ENCODE data around the gene C1R. TPM values are rescaled to one million over a fixed set of nuclear protein-coding genes. Genes with fewer than 3 reads are reported as not detected.

C1R gene
- total and polyA plus RNA-seq, 2 of the 8 experiments (the other 6 are each of a cell fraction or from before 2014, with no cell fraction given) = 6.9 to 16.3 TPM

DNA sequence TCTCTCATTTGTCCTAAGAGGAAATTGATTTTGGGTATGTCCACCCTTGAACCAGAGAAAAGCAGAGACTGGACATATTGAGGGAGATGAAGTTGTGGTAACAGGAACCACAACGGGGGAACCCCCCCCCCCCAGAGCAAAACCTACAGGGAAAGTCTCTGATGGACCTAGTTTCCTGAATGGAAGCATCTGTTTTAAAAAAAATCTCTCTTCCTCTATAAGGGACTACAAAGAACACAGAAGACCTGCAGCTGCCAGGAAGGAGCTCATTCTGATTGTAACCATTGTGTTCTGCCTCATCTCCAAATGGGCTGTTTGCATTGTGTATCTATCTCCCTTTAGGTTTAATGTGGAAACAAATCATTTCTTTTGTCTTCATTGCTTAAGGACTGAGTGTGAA lies 18.3 kb downstream of the C1R start:
- Histone ChIP-seq H2AK5ac (ENCODE audit: low read depth, low read length) (no peak overlapping the region), H4K8ac (ENCODE audit: extremely low read depth, insufficient read depth, low read length) (no peak overlapping the region), H3K27ac (ENCODE audit: low read depth, low read length) (no peak overlapping the region), H3K4me1 (replicated peaks in 1 of 4; ENCODE audit: control insufficient read depth in 3 of 4, insufficient read depth in 4 of 4, low read length in 3 of 4) (no peaks in the 10 kb centered on the region), H3K9me3 (ENCODE audit: insufficient read depth in 2 of 2, low read depth in 1 of 2, low read length in 1 of 2) (no peaks in the 10 kb centered on the region), H2BK12ac (ENCODE audit: low read depth, low read length) (no peak overlapping the region), H3K4me3 (ENCODE audit: extremely low read depth in 1 of 4, insufficient read depth in 2 of 4, low read depth in 3 of 4, low read length in 4 of 4) (no peak overlapping the region), H4K20me1 (replicated peaks in 1 of 2; ENCODE audit: control insufficient read depth in 1 of 2, insufficient read depth in 2 of 2, low read length in 2 of 2) (no peaks in the 10 kb centered on the region), H3K18ac (ENCODE audit: extremely low read depth, low read length) (no peak overlapping the region), H3K56ac (replicated peaks; ENCODE audit: insufficient read length, low read depth, low read length) (no peak overlapping the region), H3K9ac (replicated peaks in 1 of 4; ENCODE audit: extremely low read depth in 1 of 4, low read depth in 3 of 4, low read length in 3 of 4) (no peak overlapping the region), H3K79me2 (ENCODE audit: control insufficient read depth in 1 of 2, insufficient read depth in 2 of 2, low read length in 2 of 2) (no peaks in the 10 kb centered on the region), H3K4ac (replicated peaks; ENCODE audit: insufficient read length, low read depth, low read length) (no peak overlapping the region), H3K14ac (ENCODE audit: insufficient read length) (no peak overlapping the region), H2BK15ac (ENCODE audit: low read length) (no peak overlapping the region), H4K91ac (replicated peaks; ENCODE audit: insufficient read length, low read length) (no peak overlapping the region), H2AFZ (ENCODE audit: low read length) (no peak overlapping the region), H2BK20ac (ENCODE audit: low read length) (no peak overlapping the region), H2BK5ac (ENCODE audit: low read depth, low read length) (no peak overlapping the region), H3K36me3 (ENCODE audit: control insufficient read depth in 2 of 4, insufficient read depth in 4 of 4, low read length in 3 of 4) (no peaks in the 10 kb centered on the region), H3K23ac (ENCODE audit: insufficient read length) (no peak overlapping the region), H2BK120ac (replicated peaks; ENCODE audit: low read depth, low read length) (no peak overlapping the region), H4K5ac (ENCODE audit: insufficient read length, low read depth, low read length) (no peak overlapping the region), H3K79me1 (ENCODE audit: low read depth, low read length) (no peaks in the 10 kb centered on the region), H3K4me2 (ENCODE audit: insufficient read depth in 1 of 2, low read depth in 2 of 2, low read length in 2 of 2) (no peak overlapping the region), H3K27me3 (replicated peaks in 1 of 4; ENCODE audit: control insufficient read depth in 3 of 4, extremely low read depth in 1 of 4, insufficient read depth in 3 of 4, low read length in 3 of 4) (no peaks in the 10 kb centered on the region), H3K23me2 (ENCODE audit: low read depth, low read length) (no peaks in the 10 kb centered on the region)
- no peak for FAIRE-seq
- 92% methylated on average over 1 of the region's 1 CpG; no CpG with 5 or more reads in 1 of the 2 experiments for WGBS, 2 experiments (ENCODE audit: extremely low coverage in 1 of 2, insufficient coverage in 1 of 2, insufficient read length in 1 of 2, insufficient replicate concordance in 2 of 2, low coverage in 1 of 2, low lambda C conversion rate in 2 of 2, missing lambda C conversion rate in 1 of 2)
- ChIA-PET POLR2A (ENCODE audit: partially characterized antibody) (interaction anchor here (1.0 to 1.3 kb wide), 2 partner anchors 14 to 139 kb away, joined by 3 to 4 read pairs; no protein-coding TSS in a partner anchor), CTCF (ENCODE audit: partially characterized antibody) (interaction anchor here (1.0 to 1.7 kb wide), 4 partner anchors 19 to 71 kb away, joined by 3 to 6 read pairs (median 4); no protein-coding TSS in a partner anchor)
- TF ChIP-seq, protein P1, sequence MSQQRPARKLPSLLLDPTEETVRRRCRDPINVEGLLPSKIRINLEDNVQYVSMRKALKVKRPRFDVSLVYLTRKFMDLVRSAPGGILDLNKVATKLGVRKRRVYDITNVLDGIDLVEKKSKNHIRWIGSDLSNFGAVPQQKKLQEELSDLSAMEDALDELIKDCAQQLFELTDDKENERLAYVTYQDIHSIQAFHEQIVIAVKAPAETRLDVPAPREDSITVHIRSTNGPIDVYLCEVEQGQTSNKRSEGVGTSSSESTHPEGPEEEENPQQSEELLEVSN (IDR thresholded peaks at IDR 0.05) = no peak
- TF ChIP-seq CEBPB (IDR thresholded peaks at IDR 0.05; ENCODE audit: low read depth, low read length) (no peak), POLR2A (IDR thresholded peaks at IDR 0.05; ENCODE audit: control extremely low read depth in 1 of 2, low read depth in 2 of 2, low read length in 2 of 2) (no peak), GABPA (IDR thresholded peaks at IDR 0.05; ENCODE audit: borderline replicate concordance, insufficient read depth, low read length) (no peak), EP300 (IDR thresholded peaks at IDR 0.05; ENCODE audit: borderline replicate concordance in 1 of 2, low read depth in 2 of 2, low read length in 2 of 2) (no peak), JUND (IDR thresholded peaks at IDR 0.05; ENCODE audit: low read length) (no peak), ASH2L (IDR thresholded peaks at IDR 0.05; ENCODE audit: low read length) (no peak)
- DNase-seq (ENCODE audit: low read depth in 1 of 2, low spot score in 2 of 2) = no peak
